MM.1S (cell line): Measurements from ENCODE around the gene MORC3.

Experiments
- EZH2 ChIP-seq: fragments of 300-600 bp; sonication (generic); optimal IDR thresholded peaks from 2 replicates; pipeline ENCODE3; 2017; ENCODE audit warnings: low read depth, mild to moderate bottlenecking, antibody characterized with exemption, low read length, mixed read lengths
- EZH2phosphoT487 ChIP-seq: fragments of 300-600 bp; sonication (generic); IDR thresholded peaks from 2 replicates; pipeline ENCODE4 v1.6.1; 2018; ENCODE audit warnings: antibody characterized with exemption, low read length
- TF ChIP-seq, protein P1 (sequence below): fragments of 300-600 bp; sonication (generic); IDR thresholded peaks from 2 replicates; pipeline ENCODE4 v1.5.1; 2016; ENCODE audit warnings: antibody characterized with exemption, low read length, mixed read lengths

- TF ChIP-seq, protein P1, sequence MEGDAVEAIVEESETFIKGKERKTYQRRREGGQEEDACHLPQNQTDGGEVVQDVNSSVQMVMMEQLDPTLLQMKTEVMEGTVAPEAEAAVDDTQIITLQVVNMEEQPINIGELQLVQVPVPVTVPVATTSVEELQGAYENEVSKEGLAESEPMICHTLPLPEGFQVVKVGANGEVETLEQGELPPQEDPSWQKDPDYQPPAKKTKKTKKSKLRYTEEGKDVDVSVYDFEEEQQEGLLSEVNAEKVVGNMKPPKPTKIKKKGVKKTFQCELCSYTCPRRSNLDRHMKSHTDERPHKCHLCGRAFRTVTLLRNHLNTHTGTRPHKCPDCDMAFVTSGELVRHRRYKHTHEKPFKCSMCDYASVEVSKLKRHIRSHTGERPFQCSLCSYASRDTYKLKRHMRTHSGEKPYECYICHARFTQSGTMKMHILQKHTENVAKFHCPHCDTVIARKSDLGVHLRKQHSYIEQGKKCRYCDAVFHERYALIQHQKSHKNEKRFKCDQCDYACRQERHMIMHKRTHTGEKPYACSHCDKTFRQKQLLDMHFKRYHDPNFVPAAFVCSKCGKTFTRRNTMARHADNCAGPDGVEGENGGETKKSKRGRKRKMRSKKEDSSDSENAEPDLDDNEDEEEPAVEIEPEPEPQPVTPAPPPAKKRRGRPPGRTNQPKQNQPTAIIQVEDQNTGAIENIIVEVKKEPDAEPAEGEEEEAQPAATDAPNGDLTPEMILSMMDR, result no peak
- TF ChIP-seq EZH2 (no peak), EZH2phosphoT487 (no peak)
These were observed 83.7 kb downstream of the MORC3 start for GRCh38 chr21:36403713-36404112.
